HepG2 (cell line): ENCODE data around the gene SPSB2. TPM values are rescaled to one million over a fixed set of nuclear protein-coding genes. Genes with fewer than 3 reads are reported as not detected.

Source experiments
- ARNTL ChIP-seq: sonication (generic); formaldehyde crosslinking; IDR thresholded peaks from 2 replicates; pipeline ENCODE4 v1.4.0; 2020; ENCODE audit warnings: mild to moderate bottlenecking, missing genetic modification reagents
- CTCF ChIP-seq: sonication (generic); formaldehyde crosslinking; IDR thresholded peaks from 2 replicates; pipeline ENCODE4 v1.5.0; 2020; ENCODE audit warnings: mild to moderate bottlenecking, missing genetic modification reagents, moderate library complexity
- HNRNPK ChIP-seq: fragments of 200-400 bp; formaldehyde crosslinking; IDR thresholded peaks from 2 replicates; pipeline ENCODE4 v1.6.1; 2018; ENCODE audit warnings: low read length, low read depth, moderate library complexity, mild to moderate bottlenecking; ENCODE audit not compliant: poor library complexity, severe bottlenecking
- NRL ChIP-seq: sonication (generic); formaldehyde crosslinking; IDR thresholded peaks from 2 replicates; pipeline ENCODE4 v1.5.0; 2020; ENCODE audit warnings: missing genetic modification reagents, mild to moderate bottlenecking, moderate library complexity, borderline replicate concordance
- PHF21A ChIP-seq: sonication (generic); formaldehyde crosslinking; IDR thresholded peaks from 2 replicates; pipeline ENCODE4 v1.5.0; 2020; ENCODE audit warnings: mild to moderate bottlenecking, missing genetic modification reagents
- PRPF4 ChIP-seq: fragments of 200-400 bp; formaldehyde crosslinking; IDR thresholded peaks from 2 replicates; pipeline ENCODE4 v1.6.1; 2016; ENCODE audit warnings: low read length, low read depth; ENCODE audit not compliant: poor library complexity, severe bottlenecking
- RBAK ChIP-seq: sonication (generic); formaldehyde crosslinking; IDR thresholded peaks from 2 replicates; pipeline ENCODE4 v1.5.1; 2020; ENCODE audit warnings: mild to moderate bottlenecking, missing genetic modification reagents
- TP53 ChIP-seq: sonication (generic); formaldehyde crosslinking; conservative IDR thresholded peaks from 2 replicates; pipeline ENCODE4 v1.4.0; 2020; ENCODE audit warnings: missing genetic modification reagents
- ZNF136 ChIP-seq: sonication (generic); formaldehyde crosslinking; IDR thresholded peaks from 2 replicates; pipeline ENCODE4 v1.8.1; 2022; ENCODE audit warnings: low read depth, mild to moderate bottlenecking, moderate library complexity, missing genetic modification reagents
- ZNF75D ChIP-seq: sonication (generic); formaldehyde crosslinking; IDR thresholded peaks from 2 replicates; pipeline ENCODE4 v1.8.1; 2023; ENCODE audit warnings: missing genetic modification reagents, mild to moderate bottlenecking, borderline replicate concordance
- polyA plus RNA-seq, 8 experiments: library from polyadenylated mRNA; depleted of rRNA in 3 of 8; stranded (reverse) in 7 of 8; unstranded in 1 of 8; fragments of >200 nt; fragmentation: Illumina TruSeq in 4 of 8; extraction: Trizol in 4 of 8; gene quantifications; 2 replicates each; pipeline versions ENCODE4 v1.2.1 to v1.2.3, GENCODE V29; 2011 to 2016; ENCODE audit warnings: low read depth in 4 of 8, missing spikeins in 1 of 8, mixed read lengths in 1 of 8; ENCODE audit not compliant: insufficient read depth in 1 of 8
- total RNA-seq, 5 experiments: library from RNA; depleted of rRNA; stranded (reverse); fragments of >200 nt; fragmentation: Illumina TruSeq; extraction: Trizol; gene quantifications; 2 replicates each; pipeline ENCODE4 v1.2.3, GENCODE V29; 2016; ENCODE audit warnings: low read depth in 1 of 5
- TF ChIP-seq, protein P1 (sequence below), 2 experiments: sonication (generic) in 1 of 2; formaldehyde crosslinking in 1 of 2; IDR thresholded peaks; 2 replicates each; pipeline versions ENCODE4 v1.6.1 to v1.9.0; 2014 to 2022; ENCODE audit warnings: antibody characterized with exemption in 1 of 2, borderline replicate concordance in 1 of 2, inconsistent platforms in 1 of 2, low read depth in 1 of 2, missing genetic modification reagents in 1 of 2
- TF ChIP-seq, protein P2 (sequence below): sonication (generic); formaldehyde crosslinking; IDR thresholded peaks from 2 replicates; pipeline ENCODE4 v1.9.0; 2022; ENCODE audit warnings: low read depth, missing genetic modification reagents
- TF ChIP-seq, protein P3 (sequence below): sonication (generic); formaldehyde crosslinking; IDR thresholded peaks from 2 replicates; pipeline ENCODE4 v1.5.0; 2020; ENCODE audit warnings: missing genetic modification reagents, mild to moderate bottlenecking, borderline replicate concordance
- TF ChIP-seq, protein P4 (sequence below): sonication (generic); formaldehyde crosslinking; IDR thresholded peaks from 2 replicates; pipeline ENCODE4 v1.5.1; 2020; ENCODE audit warnings: missing genetic modification reagents, mild to moderate bottlenecking, borderline replicate concordance

SPSB2 gene
- total and polyA plus RNA-seq, 2 of the 13 experiments (the other 11 are each of a cell fraction or from before 2014, with no cell fraction given): 2.0 to 6.2 TPM

DNA sequence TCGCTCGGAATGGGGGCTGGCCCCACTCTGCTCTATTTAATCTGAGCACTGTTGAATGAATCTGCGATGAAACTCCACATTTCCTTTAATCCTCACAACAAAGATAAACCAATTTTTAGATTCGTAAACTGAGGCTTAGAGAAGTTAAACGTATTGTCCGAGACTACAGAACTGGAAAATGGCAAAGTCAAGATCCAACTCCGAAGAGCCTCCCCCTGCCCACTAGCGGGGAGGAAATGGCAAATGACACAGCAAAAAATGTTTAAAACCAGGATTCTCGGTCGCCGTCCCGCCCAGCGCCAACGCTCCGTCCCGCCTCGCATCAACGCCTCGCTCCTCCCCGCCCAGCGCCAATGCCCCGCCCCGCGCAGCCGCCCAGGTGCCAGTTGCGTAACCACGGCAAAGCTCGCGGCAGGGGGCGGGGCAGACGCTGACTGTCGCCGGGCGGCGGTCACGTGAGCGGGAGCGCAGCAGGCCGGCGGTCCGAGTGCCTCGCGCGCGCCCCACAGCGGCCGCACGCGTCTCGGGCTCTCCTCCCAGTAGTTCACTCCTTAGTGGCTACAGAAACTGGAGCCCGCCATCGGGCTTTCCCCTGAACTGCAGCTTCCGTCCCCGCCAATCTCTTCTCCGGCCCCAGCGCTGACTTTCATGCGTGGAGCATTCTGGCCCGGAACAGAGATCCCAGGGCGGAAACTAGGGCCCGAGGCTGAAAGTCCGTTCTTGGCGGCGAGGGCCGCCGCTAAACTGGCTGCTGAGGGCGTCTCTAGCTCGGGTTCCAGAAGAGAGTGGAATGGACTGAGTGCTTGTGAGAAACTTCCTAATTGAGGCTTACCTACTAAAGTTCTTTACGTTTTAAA, 17.9 kb upstream of the SPSB2 start (continued):
- TF ChIP-seq, protein P1, sequence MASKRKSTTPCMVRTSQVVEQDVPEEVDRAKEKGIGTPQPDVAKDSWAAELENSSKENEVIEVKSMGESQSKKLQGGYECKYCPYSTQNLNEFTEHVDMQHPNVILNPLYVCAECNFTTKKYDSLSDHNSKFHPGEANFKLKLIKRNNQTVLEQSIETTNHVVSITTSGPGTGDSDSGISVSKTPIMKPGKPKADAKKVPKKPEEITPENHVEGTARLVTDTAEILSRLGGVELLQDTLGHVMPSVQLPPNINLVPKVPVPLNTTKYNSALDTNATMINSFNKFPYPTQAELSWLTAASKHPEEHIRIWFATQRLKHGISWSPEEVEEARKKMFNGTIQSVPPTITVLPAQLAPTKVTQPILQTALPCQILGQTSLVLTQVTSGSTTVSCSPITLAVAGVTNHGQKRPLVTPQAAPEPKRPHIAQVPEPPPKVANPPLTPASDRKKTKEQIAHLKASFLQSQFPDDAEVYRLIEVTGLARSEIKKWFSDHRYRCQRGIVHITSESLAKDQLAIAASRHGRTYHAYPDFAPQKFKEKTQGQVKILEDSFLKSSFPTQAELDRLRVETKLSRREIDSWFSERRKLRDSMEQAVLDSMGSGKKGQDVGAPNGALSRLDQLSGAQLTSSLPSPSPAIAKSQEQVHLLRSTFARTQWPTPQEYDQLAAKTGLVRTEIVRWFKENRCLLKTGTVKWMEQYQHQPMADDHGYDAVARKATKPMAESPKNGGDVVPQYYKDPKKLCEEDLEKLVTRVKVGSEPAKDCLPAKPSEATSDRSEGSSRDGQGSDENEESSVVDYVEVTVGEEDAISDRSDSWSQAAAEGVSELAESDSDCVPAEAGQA (IDR thresholded peaks at IDR 0.05; ENCODE audit: low read depth): 0 out of 2 replicates have a peak, but pooled peaks have one; percentile 56
- TF ChIP-seq, protein P1 (CRISPR knock-in tag; IDR thresholded peaks at IDR 0.05; ENCODE audit: borderline replicate concordance): no peak
- TF ChIP-seq HNRNPK (peak; percentile 69), RBAK (no peak), ZNF75D (CRISPR knock-in tag) (no peak), PRPF4 (no peak), ZNF136 (CRISPR knock-in tag) (no peak), TP53 (CRISPR knock-in tag) (no peak), CTCF (CRISPR knock-in tag) (peak; percentile 87), NRL (CRISPR knock-in tag) (peak; percentile 54; the same call in 1 of the 2 replicates), PHF21A (CRISPR knock-in tag) (peak; percentile 84), ARNTL (peak; percentile 97)
- TF ChIP-seq, protein P2, sequence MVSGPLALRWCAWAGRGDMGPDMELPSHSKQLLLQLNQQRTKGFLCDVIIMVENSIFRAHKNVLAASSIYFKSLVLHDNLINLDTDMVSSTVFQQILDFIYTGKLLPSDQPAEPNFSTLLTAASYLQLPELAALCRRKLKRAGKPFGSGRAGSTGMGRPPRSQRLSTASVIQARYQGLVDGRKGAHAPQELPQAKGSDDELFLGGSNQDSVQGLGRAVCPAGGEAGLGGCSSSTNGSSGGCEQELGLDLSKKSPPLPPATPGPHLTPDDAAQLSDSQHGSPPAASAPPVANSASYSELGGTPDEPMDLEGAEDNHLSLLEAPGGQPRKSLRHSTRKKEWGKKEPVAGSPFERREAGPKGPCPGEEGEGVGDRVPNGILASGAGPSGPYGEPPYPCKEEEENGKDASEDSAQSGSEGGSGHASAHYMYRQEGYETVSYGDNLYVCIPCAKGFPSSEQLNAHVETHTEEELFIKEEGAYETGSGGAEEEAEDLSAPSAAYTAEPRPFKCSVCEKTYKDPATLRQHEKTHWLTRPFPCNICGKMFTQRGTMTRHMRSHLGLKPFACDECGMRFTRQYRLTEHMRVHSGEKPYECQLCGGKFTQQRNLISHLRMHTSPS (CRISPR knock-in tag): peak; percentile 63; the same call in 1 of the 2 replicates
- TF ChIP-seq, protein P3, sequence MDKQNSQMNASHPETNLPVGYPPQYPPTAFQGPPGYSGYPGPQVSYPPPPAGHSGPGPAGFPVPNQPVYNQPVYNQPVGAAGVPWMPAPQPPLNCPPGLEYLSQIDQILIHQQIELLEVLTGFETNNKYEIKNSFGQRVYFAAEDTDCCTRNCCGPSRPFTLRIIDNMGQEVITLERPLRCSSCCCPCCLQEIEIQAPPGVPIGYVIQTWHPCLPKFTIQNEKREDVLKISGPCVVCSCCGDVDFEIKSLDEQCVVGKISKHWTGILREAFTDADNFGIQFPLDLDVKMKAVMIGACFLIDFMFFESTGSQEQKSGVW (CRISPR knock-in tag): no peak
- TF ChIP-seq, protein P4, sequence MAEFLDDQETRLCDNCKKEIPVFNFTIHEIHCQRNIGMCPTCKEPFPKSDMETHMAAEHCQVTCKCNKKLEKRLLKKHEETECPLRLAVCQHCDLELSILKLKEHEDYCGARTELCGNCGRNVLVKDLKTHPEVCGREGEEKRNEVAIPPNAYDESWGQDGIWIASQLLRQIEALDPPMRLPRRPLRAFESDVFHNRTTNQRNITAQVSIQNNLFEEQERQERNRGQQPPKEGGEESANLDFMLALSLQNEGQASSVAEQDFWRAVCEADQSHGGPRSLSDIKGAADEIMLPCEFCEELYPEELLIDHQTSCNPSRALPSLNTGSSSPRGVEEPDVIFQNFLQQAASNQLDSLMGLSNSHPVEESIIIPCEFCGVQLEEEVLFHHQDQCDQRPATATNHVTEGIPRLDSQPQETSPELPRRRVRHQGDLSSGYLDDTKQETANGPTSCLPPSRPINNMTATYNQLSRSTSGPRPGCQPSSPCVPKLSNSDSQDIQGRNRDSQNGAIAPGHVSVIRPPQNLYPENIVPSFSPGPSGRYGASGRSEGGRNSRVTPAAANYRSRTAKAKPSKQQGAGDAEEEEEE (CRISPR knock-in tag): no peak
